ENCODE measurements around the gene PIK3R3. TPM values are rescaled to one million over a fixed set of nuclear protein-coding genes. Genes with fewer than 3 reads are reported as not detected.

PIK3R3 gene
- total and polyA plus RNA-seq, 9 of the 15 experiments (the other 6 are each of a cell fraction or from before 2014, with no cell fraction given): 1.4 to 7.7 (median 4.6) TPM

- TF ChIP-seq PRPF4 (IDR thresholded peaks at IDR 0.05; ENCODE audit: insufficient read depth, low read depth, low read length, poor library complexity, severe bottlenecking) (no peak), ZMIZ1 (IDR thresholded peaks at IDR 0.05; ENCODE audit: low read depth in 2 of 2, low read length in 2 of 2) (peak in 1 of 2 experiments; percentile 96; a peak in 2 of 4 replicates), ZFP91 (CRISPR knock-in tag; IDR thresholded peaks at IDR 0.05) (no peak), GTF2B (IDR thresholded peaks at IDR 0.05; ENCODE audit: extremely low read depth, insufficient read length) (no peak), PCBP1 (IDR thresholded peaks at IDR 0.05; ENCODE audit: low read depth, low read length, poor library complexity, severe bottlenecking) (no peak), ZNF551 (CRISPR knock-in tag; IDR thresholded peaks at IDR 0.05) (no peak), SMARCB1 (IDR thresholded peaks at IDR 0.05; ENCODE audit: insufficient read length, low read depth) (no peak), ZNF764 (CRISPR knock-in tag; IDR thresholded peaks at IDR 0.05; ENCODE audit: low read depth) (peak; percentile 82; the same call in 1 of the 2 replicates), BDP1 (IDR thresholded peaks at IDR 0.05; ENCODE audit: insufficient read depth, insufficient read length) (no peak), MXI1 (IDR thresholded peaks at IDR 0.05; ENCODE audit: low read depth, low read length) (peak; percentile 66; the same call in 1 of the 2 replicates), ZBTB49 (CRISPR knock-in tag; IDR thresholded peaks at IDR 0.05; ENCODE audit: borderline replicate concordance) (no peak), MXD1 (CRISPR knock-in tag; IDR thresholded peaks at IDR 0.05; ENCODE audit: borderline replicate concordance, poor library complexity, severe bottlenecking) (no peak), FIP1L1 (IDR thresholded peaks at IDR 0.05; ENCODE audit: low read depth, low read length, poor library complexity, severe bottlenecking) (no peak), SRSF1 (IDR thresholded peaks at IDR 0.05; ENCODE audit: low read depth, low read length) (no peak), PURB (CRISPR knock-in tag; IDR thresholded peaks at IDR 0.05; ENCODE audit: low read depth) (no peak), E2F3 (CRISPR knock-in tag; IDR thresholded peaks at IDR 0.05) (no peak)
Measured at GRCh38 chr1:46158312-46159281, 26.2 kb upstream of the PIK3R3 start (continued).

Measured in K562 (cell line).